Calu3 (cell line): ENCODE data around the gene CARM1. TPM values are rescaled to one million over a fixed set of nuclear protein-coding genes. Genes with fewer than 3 reads are reported as not detected.
"Not testable (repeated sequence)": the region's sequence is repeated elsewhere in the genome, so short reads cannot be mapped to it uniquely, and the experiment has no call there.

Source experiments
- BruUV-seq: library from RNA; stranded (reverse); fragments of 400-500 nt; replicated peaks from 2 replicates; lab custom pipeline; 2021; lab: Mats Ljungman, UMichigan
- CTCF ChIA-PET: fragments of 300-600 bp; sonication (Branson Sonifier 250); formaldehyde crosslinking; loops from one replicate; lab custom pipeline; 2022; ENCODE audit warnings: antibody characterized with exemption; lab: Charles Lee
- DNase-seq: peaks from one replicate; pipeline ENCODE4 v3.0.0; 2022
- H3K27ac Mint-ChIP-seq: one replicate; pipeline ENCODE4 v1.8.0; 2022; ENCODE audit warnings: mixed read lengths; ENCODE audit not compliant: unreplicated experiment
- H3K27me3 Mint-ChIP-seq: one replicate; pipeline ENCODE4 v1.8.0; 2022; ENCODE audit warnings: mixed read lengths; ENCODE audit not compliant: unreplicated experiment
- H3K36me3 Mint-ChIP-seq: one replicate; pipeline ENCODE4 v1.8.0; 2022; ENCODE audit warnings: mild to moderate bottlenecking, moderate library complexity, mixed read lengths; ENCODE audit not compliant: insufficient read depth, unreplicated experiment
- H3K4me1 Mint-ChIP-seq: one replicate; pipeline ENCODE4 v1.8.0; 2022; ENCODE audit warnings: mild to moderate bottlenecking, low read depth, mixed read lengths; ENCODE audit not compliant: unreplicated experiment
- H3K4me3 Mint-ChIP-seq: one replicate; pipeline ENCODE4 v1.8.0; 2022; ENCODE audit warnings: mild to moderate bottlenecking, low read depth, moderate library complexity, mixed read lengths; ENCODE audit not compliant: unreplicated experiment
- H3K9me3 Mint-ChIP-seq: one replicate; pipeline ENCODE4 v1.8.0; 2022; ENCODE audit warnings: low read depth, mixed read lengths; ENCODE audit not compliant: unreplicated experiment
- CTCF ChIP-seq: fragments of 200-600 bp; IDR thresholded peaks from one replicate; pipeline ENCODE4 v1.8.0; 2022; ENCODE audit warnings: antibody characterized with exemption; ENCODE audit not compliant: unreplicated experiment
- intact Hi-C: fragments of 100-400 bp; cut with micrococcal nuclease; formaldehyde crosslinking; loops from one replicate; pipeline ENCODE4 v1.10.0; 2022; ENCODE audit not compliant: unreplicated experiment
- total RNA-seq: library from RNA; stranded (reverse); gene quantifications from 2 replicates; pipeline ENCODE4 v1.2.3, GENCODE V29; 2022

The CARM1 gene
- total RNA-seq, 1 experiment from 2014 or later: 32.8 TPM

- no peak for DNase-seq
Observed at GRCh38 chr19:10852098-10852800, 19.1 kb upstream of the CARM1 start.

GRCh38 chr19:10852941-10853340 is 18.4 kb upstream of the CARM1 start:
- no peak for DNase-seq
- CTCF ChIA-PET: interaction anchor here (0.7 kb wide), 1 partner anchor 44 kb away, joined by 3 read pairs; no protein-coding TSS in a partner anchor
- no peaks in the 10 kb centered on the region for H3K9me3 Mint-ChIP-seq
- peaks cover 9% of the 10 kb centered on the region for H3K27me3 Mint-ChIP-seq
- H3K36me3 Mint-ChIP-seq: no peaks in the 10 kb centered on the region
- no peaks in the 10 kb centered on the region for H3K4me1 Mint-ChIP-seq
- no TSS peak for BruUV-seq
- intact Hi-C loops: no loop called here
- no peak for TF ChIP-seq CTCF
- no peak overlapping the region for H3K4me3 Mint-ChIP-seq
- no peak overlapping the region for H3K27ac Mint-ChIP-seq

More at GRCh38 chr19:10852098-10852800, 19.1 kb upstream of the CARM1 start:
- no peak overlapping the region for H3K4me3 Mint-ChIP-seq
- no peak overlapping the region for H3K27ac Mint-ChIP-seq
- H3K4me1 Mint-ChIP-seq: no peaks in the 10 kb centered on the region
- no peaks in the 10 kb centered on the region for H3K36me3 Mint-ChIP-seq
- H3K9me3 Mint-ChIP-seq: no peaks in the 10 kb centered on the region
- H3K27me3 Mint-ChIP-seq: peaks cover 9% of the 10 kb centered on the region
- CTCF ChIA-PET: no interaction called here
- no TSS peak for BruUV-seq
- intact Hi-C loops: no loop called here
- no peak for TF ChIP-seq CTCF

- DNase-seq: no peak
- Mint-ChIP-seq H3K4me3 (no peak overlapping the region), H3K27ac (no peak overlapping the region), H3K9me3 (no peaks in the 10 kb centered on the region), H3K36me3 (no peaks in the 10 kb centered on the region), H3K4me1 (no peaks in the 10 kb centered on the region), H3K27me3 (no peaks in the 10 kb centered on the region)
- no peak for TF ChIP-seq CTCF
- intact Hi-C loops: no loop called here
- CTCF ChIA-PET: interaction anchor here (0.5 to 0.7 kb wide), 2 partner anchors 584 to 727 kb away, joined by 5 to 6 read pairs; no protein-coding TSS in a partner anchor
- BruUV-seq: no TSS peak
Observed at GRCh38 chr19:10854350-10855089, 16.8 kb upstream of the CARM1 start.

- H3K36me3 Mint-ChIP-seq: no peaks in the 10 kb centered on the region
- intact Hi-C loops: no loop called here
- peak; percentile 30 for DNase-seq
- H3K4me1 Mint-ChIP-seq: no peaks in the 10 kb centered on the region
- CTCF ChIA-PET: interaction anchor here (0.7 kb wide), 1 partner anchor 98 kb away, joined by 4 read pairs; no protein-coding TSS in a partner anchor
- H3K9me3 Mint-ChIP-seq: no peaks in the 10 kb centered on the region
- no peaks in the 10 kb centered on the region for H3K27me3 Mint-ChIP-seq
- no peak overlapping the region for H3K27ac Mint-ChIP-seq
- no peak overlapping the region for H3K4me3 Mint-ChIP-seq
- TF ChIP-seq CTCF: no peak
- no TSS peak for BruUV-seq
Observed at GRCh38 chr19:10855879-10856522, 15.4 kb upstream of the CARM1 start.

GRCh38 chr19:10856899-10857298 is 14.5 kb upstream of the CARM1 start:
- H3K27me3 Mint-ChIP-seq, H3K4me3 Mint-ChIP-seq, H3K4me1 Mint-ChIP-seq, H3K36me3 Mint-ChIP-seq, H3K9me3 Mint-ChIP-seq, BruUV-seq, H3K27ac Mint-ChIP-seq, intact Hi-C loops, DNase-seq: not testable (repeated sequence)
- CTCF ChIA-PET: interaction anchor here (0.7 kb wide), 1 partner anchor 99 kb away, joined by 4 read pairs; no protein-coding TSS in a partner anchor
